Spleen (tissue), 11 donors: ENCODE data around the gene SLC22A23. TPM values are rescaled to one million over a fixed set of nuclear protein-coding genes. Genes with fewer than 3 reads are reported as not detected.
A peak's percentile ranks its signal among the peaks of the same experiment; 100 is the strongest.

ENCODE experiments used
- DNase-seq: peaks from one replicate; pipeline ENCODE4 v3.0.0-alpha.2; 2020
- H3K27ac ChIP-seq, 8 donors: fragments of 200-600 bp; sonication (generic) in 7 of 8; 1 replicate in 4 of 8; 2 replicates in 4 of 8; pipeline versions ENCODE4 v1.5.0 to v1.8.0; 2016 to 2021; ENCODE audit warnings: inconsistent platforms in 4 of 8, mild to moderate bottlenecking in 4 of 8, moderate library complexity in 1 of 8
- H3K27me3 ChIP-seq, 7 donors: fragments of 200-600 bp; sonication (generic) in 6 of 7; replicated peaks in 1 of 7; 1 replicate in 4 of 7; 2 replicates in 3 of 7; pipeline versions ENCODE4 v1.5.0 to v1.8.0; 2016 to 2021; ENCODE audit warnings: inconsistent platforms in 3 of 7, mild to moderate bottlenecking in 1 of 7
- H3K36me3 ChIP-seq, 6 donors: fragments of 200-600 bp; sonication (generic) in 5 of 6; 1 replicate in 4 of 6; 2 replicates in 2 of 6; pipeline versions ENCODE4 v1.5.0 to v1.8.0; 2016 to 2021; ENCODE audit warnings: inconsistent platforms in 2 of 6
- H3K4me1 ChIP-seq, 6 donors: fragments of 200-600 bp; sonication (generic) in 5 of 6; 1 replicate in 3 of 6; 2 replicates in 3 of 6; pipeline versions ENCODE4 v1.5.0 to v1.8.0; 2016 to 2021; ENCODE audit warnings: inconsistent platforms in 3 of 6
- H3K4me3 ChIP-seq, 8 donors: fragments of 200-600 bp; sonication (generic) in 7 of 8; 1 replicate in 4 of 8; 2 replicates in 4 of 8; pipeline versions ENCODE4 v1.5.0 to v1.8.0; 2016 to 2021; ENCODE audit warnings: inconsistent platforms in 4 of 8, mild to moderate bottlenecking in 4 of 8, moderate library complexity in 2 of 8
- H3K9me3 ChIP-seq, 8 donors: fragments of 200-600 bp; sonication (generic) in 7 of 8; 1 replicate in 4 of 8; 2 replicates in 4 of 8; pipeline versions ENCODE4 v1.5.0 to v1.8.0; 2016 to 2021; ENCODE audit warnings: inconsistent platforms in 4 of 8
- POLR2A ChIP-seq, 3 donors: fragments of 450-650 bp; IDR thresholded peaks; one replicate each; pipeline ENCODE4 v1.5.1; 2017; ENCODE audit warnings: antibody characterized with exemption in 3 of 3, mild to moderate bottlenecking in 1 of 3
- POLR2AphosphoS5 ChIP-seq, 3 donors: sonication (generic); formaldehyde crosslinking; IDR thresholded peaks; one replicate each; pipeline ENCODE4 v1.5.1; 2017; ENCODE audit warnings: antibody characterized with exemption in 3 of 3
- WGBS, 5 donors: extraction: QIAGEN DNeasy Blood & Tissue Kit in 3 of 5; methylation state at CpG; one replicate each; pipeline versions ENCODE4 v1.1.5 to v1.1.7; 2013 to 2018; 5-methylcytosine and 5-hydroxymethylcytosine counted together
- intact Hi-C: fragments of 100-400 bp; cut with DNase I; formaldehyde crosslinking; loops from one replicate; pipeline ENCODE4 v1.15.0; 2023; ENCODE audit warnings: low total_unique reads
- polyA plus RNA-seq, 3 donors: library from polyadenylated mRNA; stranded (reverse); fragments of 200-250 nt; gene quantifications; one replicate each; pipeline ENCODE4 v1.2.1, GENCODE V29; 2013
- total RNA-seq, 7 donors: library from RNA; depleted of rRNA in 3 of 7; stranded (reverse); fragments of >200 nt in 3 of 7; fragmentation: NEBNext Ultra II Directional in 4 of 7; extraction: Animal tissue kit (Norgen Biotek cat#: 25700) in 4 of 7; gene quantifications; one replicate each; pipeline versions ENCODE4 v1.1.0 to v1.2.1, GENCODE V29; 2016 to 2021
- TF ChIP-seq, protein P1 (sequence below), 11 experiments: fragments of 200-600 bp in 7 of 11; fragments of 450-650 bp in 4 of 11; sonication (generic) in 4 of 11; IDR thresholded peaks in 8 of 11; conservative IDR thresholded peaks in 3 of 11; 1 replicate in 7 of 11; 2 replicates in 4 of 11; pipeline versions ENCODE4 v1.4.0 to v1.8.0; 2016 to 2021; ENCODE audit warnings: antibody characterized with exemption in 11 of 11, inconsistent platforms in 4 of 11, mild to moderate bottlenecking in 1 of 11
- donor health status: healthy with polysubstance abuse.
- donor health status: DM: no; HTN: no; CAD: no; lungs with moderate emphysema.
- donor health status: DM: no; HTN: no; CAD: no.
- donor health status: Bipolar disorder and iron deficiency.
- donor health status: healthy.
- donor health status: DM: no; HTN: no; CAD: no.
- donor health status: DM: yes; HTN: yes; CAD: no.

Gene SLC22A23
- total and polyA plus RNA-seq, 10 donors = 1.9 to 22.6 (median 18.3) TPM

DNA sequence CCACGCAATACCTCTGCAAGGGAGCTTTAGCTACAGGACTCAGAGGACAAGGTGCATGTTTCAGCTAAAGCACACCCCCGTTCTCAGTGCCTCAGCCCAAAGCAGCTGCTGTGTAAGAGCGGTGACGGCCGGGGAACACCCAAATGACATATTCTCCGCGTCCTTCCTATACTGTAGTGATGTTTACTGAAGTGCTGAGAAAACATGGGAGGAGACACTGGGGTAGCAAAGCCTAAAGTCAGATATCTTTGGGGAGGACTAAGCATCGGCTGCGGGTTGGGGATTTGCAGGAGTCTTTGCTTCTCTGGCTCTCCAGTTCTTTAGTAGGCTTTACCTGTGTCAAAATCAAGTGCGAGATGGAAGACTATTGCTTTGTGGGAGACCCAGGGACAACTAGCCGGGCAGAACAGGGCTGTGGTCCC lies 1.7 kb downstream of the SLC22A23 start:
- WGBS, 5 donors = 30 to 46% (median 40%) methylated on average over 11 of the region's 11 CpGs
- peaks cover 0 to 89% (median 55%) of the 10 kb centered on the region in 7 donors for H3K27me3 ChIP-seq
- intact Hi-C loops = loop anchor here (10.0 kb wide), 1 partner anchor 170 kb away; no protein-coding TSS in a partner anchor
- DNase-seq = no peak
- H3K4me1 ChIP-seq = peaks cover 6 to 36% (median 26%) of the 10 kb centered on the region in 6 donors
- H3K36me3 ChIP-seq = no peaks in the 10 kb centered on the region
- no peak overlapping the region for H3K27ac ChIP-seq
- H3K9me3 ChIP-seq = no peaks in the 10 kb centered on the region
- H3K4me3 ChIP-seq = peak overlapping the region in 7 of 8 donors; percentile 14 to 76 (median 57)
- TF ChIP-seq POLR2A (IDR thresholded peaks at IDR 0.05) (no peak), POLR2AphosphoS5 (IDR thresholded peaks at IDR 0.05) (no peak)
- TF ChIP-seq, protein P1, sequence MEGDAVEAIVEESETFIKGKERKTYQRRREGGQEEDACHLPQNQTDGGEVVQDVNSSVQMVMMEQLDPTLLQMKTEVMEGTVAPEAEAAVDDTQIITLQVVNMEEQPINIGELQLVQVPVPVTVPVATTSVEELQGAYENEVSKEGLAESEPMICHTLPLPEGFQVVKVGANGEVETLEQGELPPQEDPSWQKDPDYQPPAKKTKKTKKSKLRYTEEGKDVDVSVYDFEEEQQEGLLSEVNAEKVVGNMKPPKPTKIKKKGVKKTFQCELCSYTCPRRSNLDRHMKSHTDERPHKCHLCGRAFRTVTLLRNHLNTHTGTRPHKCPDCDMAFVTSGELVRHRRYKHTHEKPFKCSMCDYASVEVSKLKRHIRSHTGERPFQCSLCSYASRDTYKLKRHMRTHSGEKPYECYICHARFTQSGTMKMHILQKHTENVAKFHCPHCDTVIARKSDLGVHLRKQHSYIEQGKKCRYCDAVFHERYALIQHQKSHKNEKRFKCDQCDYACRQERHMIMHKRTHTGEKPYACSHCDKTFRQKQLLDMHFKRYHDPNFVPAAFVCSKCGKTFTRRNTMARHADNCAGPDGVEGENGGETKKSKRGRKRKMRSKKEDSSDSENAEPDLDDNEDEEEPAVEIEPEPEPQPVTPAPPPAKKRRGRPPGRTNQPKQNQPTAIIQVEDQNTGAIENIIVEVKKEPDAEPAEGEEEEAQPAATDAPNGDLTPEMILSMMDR (IDR thresholded peaks at IDR 0.05 in 8 of 11, conservative IDR thresholded peaks at IDR 0.05 in 3 of 11) = no peak

DNA sequence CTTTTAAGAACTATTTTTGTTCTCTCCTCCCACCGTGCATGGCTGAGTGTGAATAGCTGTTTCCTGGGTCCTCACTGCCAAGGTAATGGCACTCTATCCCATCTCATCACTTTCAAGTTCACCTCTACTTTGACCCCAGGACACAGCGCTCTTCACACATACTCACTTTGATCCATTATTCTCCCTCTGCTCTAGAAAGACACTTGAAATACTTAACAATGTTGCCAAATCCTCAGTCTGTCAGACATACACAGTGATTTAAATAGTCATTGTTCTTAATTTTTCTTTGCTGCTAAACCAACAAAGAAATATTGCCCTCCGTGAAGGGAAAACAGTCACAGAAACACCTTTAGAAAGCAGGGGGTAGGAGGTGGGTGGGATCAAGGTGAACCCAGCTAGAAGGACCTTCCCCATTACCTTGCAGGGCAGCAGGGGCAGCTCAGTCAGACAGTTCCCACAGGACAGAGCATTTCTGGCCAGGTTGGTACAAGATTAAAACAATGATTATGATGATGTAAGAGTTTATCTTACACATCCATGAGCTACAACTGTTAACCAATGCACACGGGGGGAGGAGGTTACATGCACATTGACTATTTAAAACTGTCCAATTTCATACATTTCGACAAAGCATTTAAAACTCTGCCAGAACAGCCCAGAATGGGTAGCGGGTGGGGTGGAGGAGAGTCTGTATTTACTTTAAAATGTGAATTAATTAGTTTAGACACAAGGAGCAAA lies 2.4 kb downstream of the SLC22A23 start:
- no peaks in the 10 kb centered on the region for H3K36me3 ChIP-seq
- no peak for DNase-seq
- TF ChIP-seq POLR2A (IDR thresholded peaks at IDR 0.05) (no peak), POLR2AphosphoS5 (IDR thresholded peaks at IDR 0.05) (no peak)
- TF ChIP-seq, protein P1 (IDR thresholded peaks at IDR 0.05 in 8 of 11, conservative IDR thresholded peaks at IDR 0.05 in 3 of 11) = no peak
- H3K9me3 ChIP-seq = no peaks in the 10 kb centered on the region
- intact Hi-C loops = loop anchor here (10.0 kb wide), 1 partner anchor 170 kb away; no protein-coding TSS in a partner anchor
- H3K4me1 ChIP-seq = peaks cover 6 to 36% (median 26%) of the 10 kb centered on the region in 6 donors
- H3K27me3 ChIP-seq = peaks cover 0 to 89% (median 54%) of the 10 kb centered on the region in 7 donors
- peak overlapping the region in 6 of 8 donors; percentile 14 to 76 (median 58) for H3K4me3 ChIP-seq
- no peak overlapping the region for H3K27ac ChIP-seq
- 75 to 80% (median 79%) methylated on average over 6 of the region's 6 CpGs for WGBS, 5 donors

DNA sequence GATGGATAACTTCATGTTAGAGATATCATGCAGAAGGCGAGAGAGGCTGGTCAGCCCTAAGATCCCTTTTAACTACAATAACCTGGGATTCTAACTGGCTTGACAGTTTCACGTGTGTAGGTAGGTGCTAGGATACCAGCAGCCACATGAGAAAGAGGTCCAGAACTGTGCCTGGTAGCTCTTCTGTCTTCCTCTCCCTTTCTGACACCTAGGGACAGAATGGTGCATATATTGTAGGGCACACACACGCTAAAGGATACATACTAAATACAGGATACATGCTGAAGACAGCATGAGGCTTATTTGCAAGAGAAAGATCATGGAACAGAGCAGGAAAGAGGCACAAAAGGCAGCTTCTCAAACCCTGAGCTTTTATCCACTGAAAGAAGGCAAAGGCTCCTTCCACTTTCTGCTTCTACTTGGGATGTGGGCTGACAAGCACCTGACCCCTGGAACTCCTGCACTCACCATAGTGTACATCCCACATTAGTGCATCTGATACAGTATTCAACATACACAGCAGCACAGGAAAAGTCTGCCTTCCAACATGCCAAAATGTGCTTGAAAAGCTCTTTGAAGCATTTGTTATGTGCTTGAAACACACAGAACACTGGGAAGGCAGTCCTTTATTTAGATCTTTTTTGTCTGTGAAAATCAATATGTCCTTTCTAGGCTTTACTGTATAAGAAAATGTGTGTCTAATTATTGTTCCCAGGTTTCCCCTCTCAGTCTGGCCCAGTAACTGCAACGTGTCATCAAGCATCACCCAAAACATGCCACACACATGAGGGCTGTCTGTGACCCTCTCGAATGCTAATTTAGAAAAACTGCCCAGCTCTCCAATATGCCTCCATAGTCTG lies 3.2 kb downstream of the SLC22A23 start:
- H3K4me3 ChIP-seq = peak overlapping the region in 1 of 8 donors; percentile 76
- no peaks in the 10 kb centered on the region for H3K36me3 ChIP-seq
- H3K27me3 ChIP-seq = peaks cover 0 to 85% (median 47%) of the 10 kb centered on the region in 7 donors
- H3K27ac ChIP-seq = no peak overlapping the region
- intact Hi-C loops = loop anchor here (10.0 kb wide), 1 partner anchor 169 kb away; no protein-coding TSS in a partner anchor
- 89 to 91% (median 89%) methylated on average over 5 of the region's 5 CpGs for WGBS, 5 donors
- H3K9me3 ChIP-seq = no peaks in the 10 kb centered on the region
- DNase-seq = no peak
- TF ChIP-seq POLR2AphosphoS5 (IDR thresholded peaks at IDR 0.05) (no peak), POLR2A (IDR thresholded peaks at IDR 0.05) (no peak)
- TF ChIP-seq, protein P1 (IDR thresholded peaks at IDR 0.05 in 8 of 11, conservative IDR thresholded peaks at IDR 0.05 in 3 of 11) = no peak
- H3K4me1 ChIP-seq = peaks cover 6 to 36% (median 26%) of the 10 kb centered on the region in 6 donors
